HEK293 (cell line): ENCODE measurements around the gene UNC5B.
A peak's percentile ranks its signal among the peaks of the same experiment; 100 is the strongest.

Experiments used
- HOXC10 ChIP-seq: sonication (generic); formaldehyde crosslinking; IDR thresholded peaks from 2 replicates; pipeline ENCODE4 v1.8.1; 2023; ENCODE audit warnings: mild to moderate bottlenecking, missing genetic modification reagents
- SCRT2 ChIP-seq: fragments of 450-650 bp; formaldehyde crosslinking; IDR thresholded peaks from 2 replicates; pipeline ENCODE4 v1.5.1; 2016; ENCODE audit warnings: missing biosample characterization, missing genetic modification characterization
- SP7 ChIP-seq: fragments of 450-650 bp; formaldehyde crosslinking; IDR thresholded peaks from 2 replicates; pipeline ENCODE4 v1.5.1; 2016; ENCODE audit warnings: missing biosample characterization, missing genetic modification characterization
- ZBTB17 ChIP-seq: fragments of 450-650 bp; formaldehyde crosslinking; IDR thresholded peaks from 2 replicates; pipeline ENCODE4 v1.5.1; 2016; ENCODE audit warnings: missing biosample characterization, missing genetic modification characterization
- ZBTB26 ChIP-seq: fragments of 450-650 bp; formaldehyde crosslinking; optimal IDR thresholded peaks from 2 replicates; pipeline ENCODE3; 2016; ENCODE audit warnings: missing biosample characterization, mild to moderate bottlenecking, missing genetic modification characterization
- ZNF133 ChIP-seq: fragments of 450-650 bp; formaldehyde crosslinking; IDR thresholded peaks from 2 replicates; pipeline ENCODE4 v1.5.1; 2016; ENCODE audit warnings: missing biosample characterization, missing genetic modification characterization
- ZNF311 ChIP-seq: fragments of 450-650 bp; formaldehyde crosslinking; IDR thresholded peaks from 2 replicates; pipeline ENCODE4 v1.5.1; 2017; ENCODE audit warnings: missing biosample characterization, missing genetic modification characterization, borderline replicate concordance
- ZNF423 ChIP-seq: fragments of 450-650 bp; formaldehyde crosslinking; IDR thresholded peaks from 2 replicates; pipeline ENCODE4 v1.5.1; 2016; ENCODE audit warnings: missing biosample characterization, missing genetic modification characterization
- ZNF501 ChIP-seq: fragments of 450-650 bp; formaldehyde crosslinking; IDR thresholded peaks from 2 replicates; pipeline ENCODE4 v1.5.1; 2016; ENCODE audit warnings: missing biosample characterization, missing genetic modification characterization
- ZNF521 ChIP-seq: fragments of 450-650 bp; formaldehyde crosslinking; IDR thresholded peaks from 2 replicates; pipeline ENCODE4 v1.5.1; 2017; ENCODE audit warnings: missing biosample characterization, mild to moderate bottlenecking, missing genetic modification characterization
- ZNF548 ChIP-seq: fragments of 450-650 bp; formaldehyde crosslinking; IDR thresholded peaks from 2 replicates; pipeline ENCODE4 v1.5.1; 2016; ENCODE audit warnings: missing biosample characterization, missing genetic modification characterization
- ZNF560 ChIP-seq: fragments of 450-650 bp; formaldehyde crosslinking; IDR thresholded peaks from 2 replicates; pipeline ENCODE4 v1.5.1; 2017; ENCODE audit warnings: missing biosample characterization, missing genetic modification characterization, borderline replicate concordance
- ZNF580 ChIP-seq: fragments of 450-650 bp; formaldehyde crosslinking; IDR thresholded peaks from 2 replicates; pipeline ENCODE4 v1.5.1; 2016; ENCODE audit warnings: missing biosample characterization, missing genetic modification characterization
- ZNF624 ChIP-seq: fragments of 450-650 bp; formaldehyde crosslinking; IDR thresholded peaks from 2 replicates; pipeline ENCODE4 v1.5.1; 2017; ENCODE audit warnings: missing biosample characterization, missing genetic modification characterization
- ZNF654 ChIP-seq: fragments of 450-650 bp; formaldehyde crosslinking; IDR thresholded peaks from 2 replicates; pipeline ENCODE4 v1.5.1; 2016; ENCODE audit warnings: low read depth, missing biosample characterization, missing genetic modification characterization
- ZNF658 ChIP-seq: fragments of 450-650 bp; formaldehyde crosslinking; IDR thresholded peaks from 2 replicates; pipeline ENCODE4; 2016; ENCODE audit warnings: missing biosample characterization, missing genetic modification characterization
- ZSCAN23 ChIP-seq: fragments of 450-650 bp; formaldehyde crosslinking; IDR thresholded peaks from 2 replicates; pipeline ENCODE4 v1.5.1; 2016; ENCODE audit warnings: missing biosample characterization, missing genetic modification characterization
- TF ChIP-seq, protein P1 (sequence below): fragments of 450-650 bp; formaldehyde crosslinking; IDR thresholded peaks from 2 replicates; pipeline ENCODE4 v1.5.1; 2016; ENCODE audit warnings: missing biosample characterization, missing genetic modification characterization
- TF ChIP-seq, protein P2 (sequence below): fragments of 450-650 bp; formaldehyde crosslinking; IDR thresholded peaks from 2 replicates; pipeline ENCODE4 v1.5.1; 2016; ENCODE audit warnings: missing biosample characterization, missing genetic modification characterization
- TF ChIP-seq, protein P3 (sequence below): fragments of 450-650 bp; formaldehyde crosslinking; IDR thresholded peaks from 2 replicates; pipeline ENCODE4 v1.5.1; 2016; ENCODE audit warnings: missing biosample characterization, missing genetic modification characterization
- TF ChIP-seq, protein P4 (sequence below): fragments of 450-650 bp; formaldehyde crosslinking; IDR thresholded peaks from 2 replicates; pipeline ENCODE4 v1.5.1; 2017; ENCODE audit warnings: missing biosample characterization, missing genetic modification characterization
- TF ChIP-seq, protein P5 (sequence below): fragments of 450-650 bp; formaldehyde crosslinking; IDR thresholded peaks from 2 replicates; pipeline ENCODE4 v1.5.1; 2017; ENCODE audit warnings: missing biosample characterization, missing genetic modification characterization
- TF ChIP-seq, protein P6 (sequence below): fragments of 450-650 bp; formaldehyde crosslinking; IDR thresholded peaks from 2 replicates; pipeline ENCODE4 v1.5.1; 2017; ENCODE audit warnings: missing biosample characterization, missing genetic modification characterization
- TF ChIP-seq, protein P7 (sequence below): fragments of 450-650 bp; formaldehyde crosslinking; IDR thresholded peaks from 2 replicates; pipeline ENCODE4 v1.5.1; 2016; ENCODE audit warnings: missing biosample characterization, missing genetic modification characterization

Gene UNC5B

DNA sequence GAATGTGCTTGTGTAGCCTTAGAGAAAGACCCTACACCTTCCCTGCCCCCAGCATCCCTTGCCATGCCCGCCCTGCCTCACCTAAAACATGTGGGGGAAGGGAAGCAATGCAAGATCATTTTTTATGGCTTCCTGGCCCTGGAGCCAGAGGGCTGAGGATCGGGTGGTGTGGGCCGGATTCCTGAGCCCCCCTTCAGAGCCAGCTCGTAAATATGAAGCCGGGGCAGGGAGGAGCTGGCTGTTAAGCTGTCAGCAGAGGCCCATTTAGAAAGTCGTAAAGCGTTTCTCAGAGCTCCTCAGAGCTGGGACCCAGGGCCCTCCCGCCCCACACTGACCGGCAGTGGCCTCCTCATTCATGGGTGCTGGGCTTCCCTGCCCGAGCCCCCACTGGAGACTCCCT, 23.9 kb downstream of the UNC5B start (continued):
- TF ChIP-seq, protein P1, sequence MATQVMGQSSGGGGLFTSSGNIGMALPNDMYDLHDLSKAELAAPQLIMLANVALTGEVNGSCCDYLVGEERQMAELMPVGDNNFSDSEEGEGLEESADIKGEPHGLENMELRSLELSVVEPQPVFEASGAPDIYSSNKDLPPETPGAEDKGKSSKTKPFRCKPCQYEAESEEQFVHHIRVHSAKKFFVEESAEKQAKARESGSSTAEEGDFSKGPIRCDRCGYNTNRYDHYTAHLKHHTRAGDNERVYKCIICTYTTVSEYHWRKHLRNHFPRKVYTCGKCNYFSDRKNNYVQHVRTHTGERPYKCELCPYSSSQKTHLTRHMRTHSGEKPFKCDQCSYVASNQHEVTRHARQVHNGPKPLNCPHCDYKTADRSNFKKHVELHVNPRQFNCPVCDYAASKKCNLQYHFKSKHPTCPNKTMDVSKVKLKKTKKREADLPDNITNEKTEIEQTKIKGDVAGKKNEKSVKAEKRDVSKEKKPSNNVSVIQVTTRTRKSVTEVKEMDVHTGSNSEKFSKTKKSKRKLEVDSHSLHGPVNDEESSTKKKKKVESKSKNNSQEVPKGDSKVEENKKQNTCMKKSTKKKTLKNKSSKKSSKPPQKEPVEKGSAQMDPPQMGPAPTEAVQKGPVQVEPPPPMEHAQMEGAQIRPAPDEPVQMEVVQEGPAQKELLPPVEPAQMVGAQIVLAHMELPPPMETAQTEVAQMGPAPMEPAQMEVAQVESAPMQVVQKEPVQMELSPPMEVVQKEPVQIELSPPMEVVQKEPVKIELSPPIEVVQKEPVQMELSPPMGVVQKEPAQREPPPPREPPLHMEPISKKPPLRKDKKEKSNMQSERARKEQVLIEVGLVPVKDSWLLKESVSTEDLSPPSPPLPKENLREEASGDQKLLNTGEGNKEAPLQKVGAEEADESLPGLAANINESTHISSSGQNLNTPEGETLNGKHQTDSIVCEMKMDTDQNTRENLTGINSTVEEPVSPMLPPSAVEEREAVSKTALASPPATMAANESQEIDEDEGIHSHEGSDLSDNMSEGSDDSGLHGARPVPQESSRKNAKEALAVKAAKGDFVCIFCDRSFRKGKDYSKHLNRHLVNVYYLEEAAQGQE (tag by site-specific recombination), result no peak
- TF ChIP-seq, protein P2, sequence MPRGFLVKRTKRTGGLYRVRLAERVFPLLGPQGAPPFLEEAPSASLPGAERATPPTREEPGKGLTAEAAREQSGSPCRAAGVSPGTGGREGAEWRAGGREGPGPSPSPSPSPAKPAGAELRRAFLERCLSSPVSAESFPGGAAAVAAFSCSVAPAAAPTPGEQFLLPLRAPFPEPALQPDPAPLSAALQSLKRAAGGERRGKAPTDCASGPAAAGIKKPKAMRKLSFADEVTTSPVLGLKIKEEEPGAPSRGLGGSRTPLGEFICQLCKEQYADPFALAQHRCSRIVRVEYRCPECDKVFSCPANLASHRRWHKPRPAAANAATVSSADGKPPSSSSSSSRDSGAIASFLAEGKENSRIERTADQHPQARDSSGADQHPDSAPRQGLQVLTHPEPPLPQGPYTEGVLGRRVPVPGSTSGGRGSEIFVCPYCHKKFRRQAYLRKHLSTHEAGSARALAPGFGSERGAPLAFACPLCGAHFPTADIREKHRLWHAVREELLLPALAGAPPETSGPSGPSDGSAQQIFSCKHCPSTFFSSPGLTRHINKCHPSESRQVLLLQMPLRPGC (tag by site-specific recombination), result peak; percentile 66; the same call in 1 of the 2 replicates
- TF ChIP-seq SCRT2 (tag by site-specific recombination), result no peak
- no peak for TF ChIP-seq ZNF654
- TF ChIP-seq SP7 (tag by site-specific recombination), result peak; percentile 82
- TF ChIP-seq, protein P3, sequence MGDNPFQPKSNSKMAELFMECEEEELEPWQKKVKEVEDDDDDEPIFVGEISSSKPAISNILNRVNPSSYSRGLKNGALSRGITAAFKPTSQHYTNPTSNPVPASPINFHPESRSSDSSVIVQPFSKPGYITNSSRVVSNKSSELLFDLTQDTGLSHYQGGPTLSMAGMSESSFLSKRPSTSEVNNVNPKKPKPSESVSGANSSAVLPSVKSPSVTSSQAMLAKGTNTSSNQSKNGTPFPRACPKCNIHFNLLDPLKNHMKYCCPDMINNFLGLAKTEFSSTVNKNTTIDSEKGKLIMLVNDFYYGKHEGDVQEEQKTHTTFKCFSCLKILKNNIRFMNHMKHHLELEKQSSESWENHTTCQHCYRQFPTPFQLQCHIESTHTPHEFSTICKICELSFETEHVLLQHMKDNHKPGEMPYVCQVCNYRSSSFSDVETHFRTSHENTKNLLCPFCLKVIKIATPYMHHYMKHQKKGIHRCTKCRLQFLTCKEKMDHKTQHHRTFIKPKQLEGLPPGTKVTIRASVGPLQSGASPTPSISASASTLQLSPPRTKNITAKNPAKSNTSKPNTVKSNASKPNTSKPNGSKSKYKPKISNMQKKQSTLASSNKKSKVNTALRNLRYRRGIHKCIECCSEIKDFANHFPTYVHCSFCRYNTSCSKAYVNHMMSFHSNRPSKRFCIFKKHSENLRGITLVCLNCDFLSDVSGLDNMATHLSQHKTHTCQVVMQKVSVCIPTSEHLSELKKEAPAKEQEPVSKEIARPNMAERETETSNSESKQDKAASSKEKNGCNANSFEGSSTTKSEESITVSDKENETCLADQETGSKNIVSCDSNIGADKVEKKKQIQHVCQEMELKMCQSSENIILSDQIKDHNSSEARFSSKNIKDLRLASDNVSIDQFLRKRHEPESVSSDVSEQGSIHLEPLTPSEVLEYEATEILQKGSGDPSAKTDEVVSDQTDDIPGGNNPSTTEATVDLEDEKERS (tag by site-specific recombination), result no peak
- TF ChIP-seq ZBTB17 (tag by site-specific recombination), result peak; percentile 50; the same call in 1 of the 2 replicates
- no peak for TF ChIP-seq ZNF548 (tag by site-specific recombination)
- TF ChIP-seq, protein P4, sequence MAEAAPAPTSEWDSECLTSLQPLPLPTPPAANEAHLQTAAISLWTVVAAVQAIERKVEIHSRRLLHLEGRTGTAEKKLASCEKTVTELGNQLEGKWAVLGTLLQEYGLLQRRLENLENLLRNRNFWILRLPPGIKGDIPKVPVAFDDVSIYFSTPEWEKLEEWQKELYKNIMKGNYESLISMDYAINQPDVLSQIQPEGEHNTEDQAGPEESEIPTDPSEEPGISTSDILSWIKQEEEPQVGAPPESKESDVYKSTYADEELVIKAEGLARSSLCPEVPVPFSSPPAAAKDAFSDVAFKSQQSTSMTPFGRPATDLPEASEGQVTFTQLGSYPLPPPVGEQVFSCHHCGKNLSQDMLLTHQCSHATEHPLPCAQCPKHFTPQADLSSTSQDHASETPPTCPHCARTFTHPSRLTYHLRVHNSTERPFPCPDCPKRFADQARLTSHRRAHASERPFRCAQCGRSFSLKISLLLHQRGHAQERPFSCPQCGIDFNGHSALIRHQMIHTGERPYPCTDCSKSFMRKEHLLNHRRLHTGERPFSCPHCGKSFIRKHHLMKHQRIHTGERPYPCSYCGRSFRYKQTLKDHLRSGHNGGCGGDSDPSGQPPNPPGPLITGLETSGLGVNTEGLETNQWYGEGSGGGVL, result peak; percentile 54; the same call in 1 of the 2 replicates
- TF ChIP-seq ZNF423, result peak; percentile 88
- no peak for TF ChIP-seq ZNF311 (tag by site-specific recombination)
- TF ChIP-seq ZNF624 (tag by site-specific recombination), result no peak
- TF ChIP-seq, protein P5, sequence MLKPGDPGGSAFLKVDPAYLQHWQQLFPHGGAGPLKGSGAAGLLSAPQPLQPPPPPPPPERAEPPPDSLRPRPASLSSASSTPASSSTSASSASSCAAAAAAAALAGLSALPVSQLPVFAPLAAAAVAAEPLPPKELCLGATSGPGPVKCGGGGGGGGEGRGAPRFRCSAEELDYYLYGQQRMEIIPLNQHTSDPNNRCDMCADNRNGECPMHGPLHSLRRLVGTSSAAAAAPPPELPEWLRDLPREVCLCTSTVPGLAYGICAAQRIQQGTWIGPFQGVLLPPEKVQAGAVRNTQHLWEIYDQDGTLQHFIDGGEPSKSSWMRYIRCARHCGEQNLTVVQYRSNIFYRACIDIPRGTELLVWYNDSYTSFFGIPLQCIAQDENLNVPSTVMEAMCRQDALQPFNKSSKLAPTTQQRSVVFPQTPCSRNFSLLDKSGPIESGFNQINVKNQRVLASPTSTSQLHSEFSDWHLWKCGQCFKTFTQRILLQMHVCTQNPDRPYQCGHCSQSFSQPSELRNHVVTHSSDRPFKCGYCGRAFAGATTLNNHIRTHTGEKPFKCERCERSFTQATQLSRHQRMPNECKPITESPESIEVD (tag by site-specific recombination), result peak; percentile 62; the same call in 1 of the 2 replicates
- TF ChIP-seq, protein P6, sequence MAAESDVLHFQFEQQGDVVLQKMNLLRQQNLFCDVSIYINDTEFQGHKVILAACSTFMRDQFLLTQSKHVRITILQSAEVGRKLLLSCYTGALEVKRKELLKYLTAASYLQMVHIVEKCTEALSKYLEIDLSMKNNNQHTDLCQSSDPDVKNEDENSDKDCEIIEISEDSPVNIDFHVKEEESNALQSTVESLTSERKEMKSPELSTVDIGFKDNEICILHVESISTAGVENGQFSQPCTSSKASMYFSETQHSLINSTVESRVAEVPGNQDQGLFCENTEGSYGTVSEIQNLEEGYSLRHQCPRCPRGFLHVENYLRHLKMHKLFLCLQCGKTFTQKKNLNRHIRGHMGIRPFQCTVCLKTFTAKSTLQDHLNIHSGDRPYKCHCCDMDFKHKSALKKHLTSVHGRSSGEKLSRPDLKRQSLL (tag by site-specific recombination), result peak; percentile 95
- no peak for TF ChIP-seq ZBTB26 (tag by site-specific recombination)
- TF ChIP-seq ZNF658 (tag by site-specific recombination), result no peak
- peak; percentile 6; the same call in 1 of the 2 replicates for TF ChIP-seq ZNF580 (tag by site-specific recombination)
- no peak for TF ChIP-seq ZNF521 (tag by site-specific recombination)
- no peak for TF ChIP-seq HOXC10 (CRISPR knock-in tag)
- no peak for TF ChIP-seq ZNF560 (tag by site-specific recombination)
- no peak for TF ChIP-seq ZNF133 (tag by site-specific recombination)
- no peak for TF ChIP-seq ZSCAN23 (tag by site-specific recombination)
- TF ChIP-seq, protein P7, sequence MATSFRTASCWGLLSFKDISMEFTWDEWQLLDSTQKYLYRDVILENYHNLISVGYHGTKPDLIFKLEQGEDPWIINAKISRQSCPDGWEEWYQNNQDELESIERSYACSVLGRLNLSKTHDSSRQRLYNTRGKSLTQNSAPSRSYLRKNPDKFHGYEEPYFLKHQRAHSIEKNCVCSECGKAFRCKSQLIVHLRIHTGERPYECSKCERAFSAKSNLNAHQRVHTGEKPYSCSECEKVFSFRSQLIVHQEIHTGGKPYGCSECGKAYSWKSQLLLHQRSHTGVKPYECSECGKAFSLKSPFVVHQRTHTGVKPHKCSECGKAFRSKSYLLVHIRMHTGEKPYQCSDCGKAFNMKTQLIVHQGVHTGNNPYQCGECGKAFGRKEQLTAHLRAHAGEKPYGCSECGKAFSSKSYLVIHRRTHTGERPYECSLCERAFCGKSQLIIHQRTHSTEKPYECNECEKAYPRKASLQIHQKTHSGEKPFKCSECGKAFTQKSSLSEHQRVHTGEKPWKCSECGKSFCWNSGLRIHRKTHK (tag by site-specific recombination), result no peak
- no peak for TF ChIP-seq ZNF501
